Fibroblast of skin of abdomen (primary cell): ENCODE data around the gene RABIF.

Source experiments
- DNase-seq: peaks from one replicate; pipeline ENCODE4 v3.0.0-alpha.2; 2013

The RABIF gene

GRCh38 chr1:202871367-202871766, 17.6 kb downstream of the RABIF start:
- no peak for DNase-seq

GRCh38 chr1:202862679-202863560, 26.0 kb downstream of the RABIF start:
- DNase-seq = no peak

DNA sequence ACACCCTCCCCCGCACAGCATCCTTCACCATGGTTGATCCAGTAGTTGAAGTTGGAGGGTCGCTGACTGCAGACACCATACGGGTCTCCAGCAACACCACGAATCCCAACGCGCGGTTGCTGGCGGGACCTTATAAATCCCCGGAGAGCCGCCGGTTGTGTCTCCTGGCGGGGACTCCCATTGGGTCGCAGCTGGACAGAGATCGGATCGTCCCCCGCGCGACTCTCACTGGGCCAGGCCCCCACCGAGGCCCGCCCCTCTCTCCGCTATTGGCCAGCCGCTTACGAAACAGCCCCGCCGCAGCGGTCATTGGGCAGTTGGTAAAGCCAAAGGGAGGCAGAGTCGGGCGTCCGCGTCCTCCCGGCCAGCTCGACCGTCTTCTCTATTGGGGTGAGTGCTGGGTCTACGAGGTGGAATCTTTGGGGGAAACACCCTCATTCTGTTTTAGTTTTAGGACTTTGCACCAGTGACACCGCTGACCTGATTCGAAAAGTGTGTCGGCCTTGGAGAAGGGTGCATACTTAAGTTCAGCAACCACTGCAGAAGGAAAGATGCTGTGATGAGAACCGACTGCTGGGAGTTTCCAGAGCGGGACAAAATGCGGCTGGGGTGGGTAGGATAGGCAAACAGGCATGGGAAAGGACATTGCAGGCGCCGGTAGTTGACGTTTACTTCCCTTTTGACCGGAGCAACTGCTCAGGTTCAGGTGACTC, 27.4 kb downstream of the RABIF start:
- DNase-seq = peak; percentile 84

- peak; percentile 29 for DNase-seq
Measured at GRCh38 chr1:202860744-202861419, 28.1 kb downstream of the RABIF start.

DNA sequence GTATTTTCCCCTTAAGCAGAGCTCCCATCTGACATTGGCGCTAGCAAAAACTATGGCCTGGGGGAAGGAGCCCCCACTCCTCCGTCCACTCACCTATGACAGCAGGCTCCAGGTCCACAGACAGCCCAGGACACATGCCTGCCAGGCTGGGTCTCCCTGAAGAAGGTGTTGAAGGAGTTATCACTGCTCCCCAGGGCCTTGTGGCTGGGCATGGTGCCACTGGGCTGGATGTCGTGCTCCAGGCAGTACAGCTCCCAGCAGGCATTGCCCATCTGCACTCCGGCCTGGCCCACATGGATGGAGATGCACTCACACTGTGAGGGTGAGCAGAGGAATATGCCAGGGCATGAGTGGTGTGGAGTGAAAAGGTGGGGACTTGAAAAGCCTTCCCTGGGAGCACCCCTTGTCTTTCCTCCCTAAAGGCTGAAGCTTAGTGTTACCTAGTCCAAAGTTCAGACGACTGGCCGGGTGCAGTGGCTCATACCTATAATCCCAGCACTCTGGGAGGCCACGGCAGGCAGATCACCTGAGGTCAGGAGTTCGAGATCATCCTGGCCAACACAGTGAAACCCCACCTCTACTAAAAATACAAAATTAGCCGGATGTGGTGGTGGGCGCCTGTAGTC, 30.0 kb downstream of the RABIF start:
- no peak for DNase-seq

DNA sequence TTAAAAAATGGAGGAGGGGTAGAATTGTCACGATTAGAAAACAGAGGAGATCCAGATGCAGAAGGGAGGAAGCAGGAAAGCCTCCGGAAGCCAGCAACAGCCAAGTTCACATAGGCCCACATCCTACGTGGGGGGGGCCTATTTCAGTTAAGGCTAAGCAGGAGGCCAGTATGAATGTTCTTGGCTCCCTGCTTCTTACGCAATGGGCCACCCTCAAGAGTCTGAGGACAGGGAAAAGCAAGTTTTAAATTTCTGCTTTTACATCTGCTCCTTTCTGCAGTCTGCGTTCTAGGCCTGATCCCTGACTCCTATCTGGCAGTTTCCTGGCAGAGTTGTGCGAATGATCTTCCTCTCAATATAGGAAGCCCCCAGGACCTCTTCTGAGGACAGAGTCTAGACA, 30.6 kb downstream of the RABIF start:
- peak; percentile 48 for DNase-seq

- DNase-seq = no peak
Measured at GRCh38 chr1:202857136-202857610, 31.8 kb downstream of the RABIF start.

- DNase-seq = no peak
Measured at GRCh38 chr1:202856014-202856413, 32.9 kb downstream of the RABIF start.

- no peak for DNase-seq
Measured at GRCh38 chr1:202854787-202855186, 34.2 kb downstream of the RABIF start.

DNA sequence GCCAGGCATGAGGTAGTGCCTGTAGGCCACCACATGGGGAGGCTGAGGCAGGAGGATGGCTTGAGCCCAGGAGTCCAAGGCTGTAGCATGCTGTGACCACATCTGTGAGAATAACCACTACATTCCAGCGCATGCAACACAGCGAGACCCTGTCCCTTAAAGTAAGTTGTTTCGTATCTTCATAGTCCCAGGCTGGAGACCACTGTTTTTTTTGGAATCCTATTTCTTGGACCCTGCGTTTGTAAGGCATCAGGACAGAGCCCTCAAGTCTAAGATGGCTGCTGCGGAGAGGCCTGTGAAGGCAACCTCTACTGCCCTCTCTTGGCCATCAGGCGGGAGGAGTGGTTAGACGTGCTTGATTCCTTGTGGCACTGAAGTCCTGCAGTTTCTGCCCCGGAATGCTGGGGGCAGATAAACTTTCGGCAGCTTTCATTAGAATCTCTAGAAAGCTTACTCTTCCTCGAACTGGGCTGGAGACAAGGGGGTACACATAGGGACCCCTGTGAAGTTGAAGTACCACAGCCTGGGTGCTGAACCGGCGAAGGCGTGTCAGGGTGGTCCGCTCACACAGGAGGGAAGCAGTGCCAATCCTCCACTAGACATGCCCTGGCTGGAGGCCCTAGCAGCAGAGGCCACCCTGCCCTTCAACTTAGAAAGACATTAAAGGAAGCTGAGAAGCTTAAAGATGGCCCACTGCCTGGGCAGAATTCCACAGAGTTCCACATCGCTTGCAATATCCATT, 36.6 kb downstream of the RABIF start:
- peak; percentile 55 for DNase-seq

DNA sequence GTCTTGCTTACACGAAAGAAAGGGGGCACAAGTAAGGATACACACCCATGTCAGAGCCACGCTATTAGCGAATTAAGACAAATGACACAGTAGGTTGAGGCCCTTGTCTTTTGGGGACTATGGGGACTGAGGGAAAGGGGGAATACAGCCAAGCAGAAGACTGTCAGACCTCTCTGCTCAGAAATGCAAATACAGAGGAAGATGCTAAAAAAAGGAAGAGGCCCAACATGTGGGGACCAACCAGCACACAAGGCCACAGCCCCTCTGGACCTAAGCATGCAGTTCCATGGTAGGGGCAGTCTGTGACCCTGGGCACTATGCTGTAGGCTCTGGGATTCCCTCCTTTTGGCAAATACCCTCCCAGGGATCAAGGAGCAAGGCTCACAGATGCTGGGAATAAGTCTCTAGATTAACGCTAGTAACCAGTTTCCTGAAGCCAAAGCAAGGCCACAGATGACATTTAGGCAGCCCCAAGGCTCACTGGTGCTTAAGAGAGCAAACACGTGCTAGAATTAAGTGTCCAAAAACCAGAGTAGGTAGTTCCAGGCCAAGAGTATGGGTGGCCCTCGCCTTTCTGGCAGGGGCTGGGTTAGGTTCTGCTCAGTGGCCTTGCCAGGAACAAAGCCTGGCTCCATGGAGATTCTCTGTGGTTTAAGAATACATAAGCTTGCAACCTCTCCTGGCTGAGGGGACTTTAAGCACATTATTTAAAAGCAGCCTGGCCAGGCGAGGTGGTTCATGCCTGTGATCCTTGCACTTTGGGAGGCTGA, 38.2 kb downstream of the RABIF start:
- no peak for DNase-seq

GRCh38 chr1:202848191-202848542, 40.8 kb downstream of the RABIF start:
- DNase-seq = no peak

GRCh38 chr1:202844935-202845334, 44.0 kb downstream of the RABIF start:
- DNase-seq = peak; percentile 39

GRCh38 chr1:202844259-202844658, 44.7 kb downstream of the RABIF start:
- DNase-seq = no peak

DNA sequence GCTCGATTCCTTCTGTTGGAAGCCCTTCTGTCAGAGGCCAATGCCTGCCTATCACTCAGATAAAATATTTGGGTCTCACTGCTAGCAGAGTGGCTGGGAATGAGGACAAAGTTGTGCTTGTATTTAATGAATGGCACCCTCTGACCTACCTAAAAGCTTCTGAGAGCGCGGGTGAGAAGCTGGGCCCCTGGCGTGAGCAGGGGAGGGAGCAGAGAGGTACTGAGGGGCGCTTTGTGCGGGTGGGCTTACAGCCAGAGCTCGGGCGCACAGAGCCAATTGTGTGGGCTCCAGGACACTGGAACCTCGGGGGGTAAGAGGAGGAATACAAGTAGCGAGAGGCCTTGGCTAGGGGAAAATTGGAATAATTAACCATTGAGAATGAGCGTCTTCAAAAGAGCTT, 45.9 kb downstream of the RABIF start:
- DNase-seq = no peak

- no peak for DNase-seq
Measured at GRCh38 chr1:202837746-202838262, 51.1 kb downstream of the RABIF start.

GRCh38 chr1:202836623-202837403, 52.1 kb downstream of the RABIF start:
- DNase-seq = no peak

GRCh38 chr1:202835548-202836072, 53.3 kb downstream of the RABIF start:
- DNase-seq = no peak

GRCh38 chr1:202834771-202835547, 54.0 kb downstream of the RABIF start:
- DNase-seq = no peak
